GM12892 (cell line): Measurements from ENCODE around the gene ANXA3.

Experiments
- POLR2A ChIP-seq: IDR thresholded peaks from 2 replicates; pipeline ENCODE4 v1.6.1; 2011; ENCODE audit warnings: low read depth, low read length, control low read depth
- POLR2AphosphoS5 ChIP-seq: IDR thresholded peaks from 2 replicates; pipeline ENCODE4 v1.6.1; 2011; ENCODE audit warnings: low read depth, low read length, control low read depth
- TAF1 ChIP-seq: IDR thresholded peaks from 2 replicates; pipeline ENCODE4 v1.6.1; 2011; ENCODE audit warnings: low read depth, mild to moderate bottlenecking, control low read depth, low read length, borderline replicate concordance

DNA sequence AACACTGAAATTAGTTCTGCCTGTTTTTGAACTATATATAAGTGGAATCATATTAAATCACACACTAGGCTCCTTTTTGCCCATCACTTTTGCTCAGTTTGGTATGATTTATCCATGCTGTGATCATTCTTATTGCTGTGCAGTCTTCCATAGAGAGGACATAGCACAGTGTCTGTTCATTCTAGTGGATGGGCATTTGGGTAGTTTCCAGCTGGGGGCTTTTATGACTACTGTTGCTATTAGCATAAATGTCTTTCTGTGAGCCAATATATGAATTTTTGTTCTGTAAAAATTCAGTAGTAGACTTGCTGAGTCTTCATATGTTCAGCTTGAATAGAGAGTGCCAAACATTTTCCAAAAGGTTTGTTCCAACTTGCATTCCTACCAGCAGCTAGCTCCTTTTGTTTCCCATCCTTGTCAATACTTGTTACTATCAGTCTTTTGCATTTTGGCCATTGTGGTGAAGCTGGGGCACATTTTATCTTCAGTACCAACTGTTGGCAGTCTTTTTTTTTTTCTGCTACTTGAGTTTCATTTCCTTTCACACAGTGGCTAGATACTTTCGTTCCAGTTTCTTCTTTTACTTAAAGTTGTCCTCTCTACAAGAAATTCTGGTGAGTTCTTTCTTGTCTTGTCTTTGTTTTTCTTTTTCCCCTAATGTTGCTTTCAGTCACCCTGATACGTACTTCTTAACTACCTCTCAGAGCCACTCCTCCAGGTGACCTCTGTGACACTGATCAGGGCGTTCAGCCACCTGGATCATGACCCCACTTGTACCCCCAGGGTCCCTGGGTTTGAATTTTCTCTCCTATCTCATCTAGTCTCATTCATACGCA lies 87.0 kb downstream of the ANXA3 start:
- TF ChIP-seq POLR2AphosphoS5 (no peak), TAF1 (no peak), POLR2A (no peak)
